Endodermal cell (in vitro differentiated cells): ENCODE measurements around the gene PHF21B. TPM values are rescaled to one million over a fixed set of nuclear protein-coding genes. Genes with fewer than 3 reads are reported as not detected.

Experiments
- DNase-seq: peaks from one replicate; pipeline ENCODE4 v3.0.0-alpha.2; 2017
- H3K27ac ChIP-seq: 2 replicates; pipeline ENCODE4 v1.5.1; 2013; ENCODE audit warnings: mild to moderate bottlenecking, low read depth, low read length, moderate library complexity
- H3K27me3 ChIP-seq: 2 replicates; pipeline ENCODE4 v1.6.1; 2013; ENCODE audit warnings: mild to moderate bottlenecking, low read length, moderate library complexity; ENCODE audit not compliant: insufficient read depth, control insufficient read depth, poor library complexity, severe bottlenecking
- H3K36me3 ChIP-seq: 2 replicates; pipeline ENCODE4 v1.7.0; 2013; ENCODE audit warnings: mild to moderate bottlenecking, low read length, moderate library complexity; ENCODE audit not compliant: control insufficient read depth, insufficient read depth
- H3K4me1 ChIP-seq: one replicate; pipeline ENCODE4 v1.7.0; 2013; ENCODE audit warnings: low read length; ENCODE audit not compliant: control insufficient read depth, insufficient read depth
- H3K4me3 ChIP-seq: 2 replicates; pipeline ENCODE4 v1.5.1; 2013; ENCODE audit warnings: mild to moderate bottlenecking, low read length, moderate library complexity
- H3K9ac ChIP-seq: 2 replicates; pipeline ENCODE4 v1.6.1; 2013; ENCODE audit warnings: mild to moderate bottlenecking, low read length, moderate library complexity; ENCODE audit not compliant: poor library complexity, severe bottlenecking; ENCODE audit errors: extremely low read depth
- H3K9me3 ChIP-seq: 2 replicates; pipeline ENCODE4 v1.6.1; 2013; ENCODE audit warnings: mild to moderate bottlenecking, low read length, moderate library complexity; ENCODE audit not compliant: control insufficient read depth
- H3K27ac Mint-ChIP-seq: 2 replicates; pipeline ENCODE4 v1.8.0; 2020; ENCODE audit warnings: mixed read lengths
- H3K27me3 Mint-ChIP-seq: 2 replicates; pipeline ENCODE4 v1.8.0; 2021; ENCODE audit warnings: mild to moderate bottlenecking, mixed read lengths; ENCODE audit not compliant: insufficient read depth
- H3K36me3 Mint-ChIP-seq: 2 replicates; pipeline ENCODE4 v1.8.0; 2020; ENCODE audit warnings: low read depth, mixed read lengths
- H3K4me1 Mint-ChIP-seq: 2 replicates; pipeline ENCODE4 v1.8.0; 2020; ENCODE audit warnings: mixed read lengths
- H3K4me3 Mint-ChIP-seq: 2 replicates; pipeline ENCODE4 v1.8.0; 2020; ENCODE audit warnings: mild to moderate bottlenecking, moderate library complexity, mixed read lengths
- H3K9me3 Mint-ChIP-seq: 2 replicates; pipeline ENCODE4 v1.8.0; 2020; ENCODE audit warnings: mild to moderate bottlenecking, mixed read lengths
- WGBS, 2 experiments: methylation state at CpG; one replicate each; pipeline versions ENCODE4 v1.1.5 to v1.1.7; 2013; ENCODE audit warnings: missing lambda C conversion rate in 2 of 2, mixed read lengths in 1 of 2; ENCODE audit not compliant: insufficient coverage in 1 of 2, insufficient read length in 1 of 2; 5-methylcytosine and 5-hydroxymethylcytosine counted together
- total RNA-seq, 2 donors: library from RNA; stranded (reverse); fragmentation: NEBNext Ultra II Directional in 1 of 2; extraction: Animal tissue kit (Norgen Biotek cat#: 25700) in 1 of 2; gene quantifications; 2 replicates in 1 of 2; 3 replicates in 1 of 2; pipeline ENCODE4 v1.2.1, GENCODE V29; 2021
- TF ChIP-seq, protein P1 (sequence below): fragments of 200-600 bp; sonication (generic); conservative IDR thresholded peaks from 2 replicates; pipeline ENCODE4 v1.5.0; 2021; ENCODE audit warnings: antibody characterized with exemption, mild to moderate bottlenecking

The PHF21B gene
- total RNA-seq, 2 donors from 2014 or later: 57.5 to 69.2 TPM

DNA sequence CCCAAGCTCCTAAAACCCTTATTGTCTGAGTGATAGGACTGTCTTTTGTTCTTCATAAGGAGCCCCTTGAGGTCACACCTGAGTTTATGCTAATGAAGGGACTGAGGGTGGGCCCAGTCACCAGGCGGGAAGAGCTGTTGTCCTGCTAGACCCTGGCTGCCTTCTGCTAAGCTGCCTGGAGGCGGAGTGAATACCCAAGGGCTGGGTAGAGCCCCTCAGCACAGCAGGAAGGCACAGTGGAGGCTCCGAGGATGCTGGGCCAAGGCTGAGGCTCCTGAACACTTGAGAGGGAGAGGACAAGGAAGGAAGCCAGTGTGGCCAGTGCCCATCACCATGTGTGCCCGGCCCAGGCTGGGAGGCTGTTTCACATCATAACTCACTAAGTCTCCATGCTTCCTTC is 4.8 kb upstream of the PHF21B start:
- peak; percentile 88 for DNase-seq
- no peaks in the 10 kb centered on the region for H3K9me3 ChIP-seq
- H3K4me3 ChIP-seq: no peak overlapping the region
- H3K9me3 Mint-ChIP-seq: no peaks in the 10 kb centered on the region
- H3K36me3 ChIP-seq: no peaks in the 10 kb centered on the region
- no peak overlapping the region for H3K4me3 Mint-ChIP-seq
- 55% methylated on average over 4 of the region's 4 CpGs; no CpG with 5 or more reads in 1 of the 2 experiments for WGBS, 2 experiments
- H3K27ac ChIP-seq: no peak overlapping the region
- H3K27me3 Mint-ChIP-seq: peaks cover 6% of the 10 kb centered on the region
- H3K9ac ChIP-seq: no peak overlapping the region
- no peaks in the 10 kb centered on the region for H3K36me3 Mint-ChIP-seq
- H3K27me3 ChIP-seq: no peaks in the 10 kb centered on the region
- TF ChIP-seq, protein P1, sequence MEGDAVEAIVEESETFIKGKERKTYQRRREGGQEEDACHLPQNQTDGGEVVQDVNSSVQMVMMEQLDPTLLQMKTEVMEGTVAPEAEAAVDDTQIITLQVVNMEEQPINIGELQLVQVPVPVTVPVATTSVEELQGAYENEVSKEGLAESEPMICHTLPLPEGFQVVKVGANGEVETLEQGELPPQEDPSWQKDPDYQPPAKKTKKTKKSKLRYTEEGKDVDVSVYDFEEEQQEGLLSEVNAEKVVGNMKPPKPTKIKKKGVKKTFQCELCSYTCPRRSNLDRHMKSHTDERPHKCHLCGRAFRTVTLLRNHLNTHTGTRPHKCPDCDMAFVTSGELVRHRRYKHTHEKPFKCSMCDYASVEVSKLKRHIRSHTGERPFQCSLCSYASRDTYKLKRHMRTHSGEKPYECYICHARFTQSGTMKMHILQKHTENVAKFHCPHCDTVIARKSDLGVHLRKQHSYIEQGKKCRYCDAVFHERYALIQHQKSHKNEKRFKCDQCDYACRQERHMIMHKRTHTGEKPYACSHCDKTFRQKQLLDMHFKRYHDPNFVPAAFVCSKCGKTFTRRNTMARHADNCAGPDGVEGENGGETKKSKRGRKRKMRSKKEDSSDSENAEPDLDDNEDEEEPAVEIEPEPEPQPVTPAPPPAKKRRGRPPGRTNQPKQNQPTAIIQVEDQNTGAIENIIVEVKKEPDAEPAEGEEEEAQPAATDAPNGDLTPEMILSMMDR: peak; percentile 72
- peaks cover 26% of the 10 kb centered on the region for H3K4me1 Mint-ChIP-seq
- H3K27ac Mint-ChIP-seq: peak overlapping the region; percentile 28
- peaks cover 2% of the 10 kb centered on the region for H3K4me1 ChIP-seq

GRCh38 chr22:45013138-45013537 is 3.3 kb upstream of the PHF21B start:
- TF ChIP-seq, protein P1: no peak
- Histone ChIP-seq H3K36me3 (no peaks in the 10 kb centered on the region), H3K9ac (no peak overlapping the region), H3K27ac (no peak overlapping the region), H3K27me3 (no peaks in the 10 kb centered on the region), H3K4me3 (no peak overlapping the region), H3K4me1 (peaks cover 2% of the 10 kb centered on the region), H3K9me3 (no peaks in the 10 kb centered on the region)
- Mint-ChIP-seq H3K36me3 (no peaks in the 10 kb centered on the region), H3K9me3 (no peaks in the 10 kb centered on the region), H3K4me3 (no peak overlapping the region), H3K4me1 (peaks cover 26% of the 10 kb centered on the region), H3K27ac (no peak overlapping the region), H3K27me3 (peaks cover 6% of the 10 kb centered on the region)
- 86 to 89% methylated on average over 1 to 5 of the region's 5 CpGs for WGBS, 2 experiments
- DNase-seq: no peak

GRCh38 chr22:45010532-45010900 is 711 bp upstream of the PHF21B start:
- peak overlapping the region; percentile 94 for H3K27ac Mint-ChIP-seq
- Histone ChIP-seq H3K27ac (peak overlapping the region; percentile 95), H3K27me3 (no peaks in the 10 kb centered on the region), H3K4me3 (peak overlapping the region; percentile 90), H3K9me3 (no peaks in the 10 kb centered on the region), H3K9ac (peak overlapping the region; percentile 83), H3K4me1 (peaks cover 2% of the 10 kb centered on the region), H3K36me3 (no peaks in the 10 kb centered on the region)
- peaks cover 3% of the 10 kb centered on the region for H3K27me3 Mint-ChIP-seq
- DNase-seq: peak; percentile 74
- peaks cover 38% of the 10 kb centered on the region for H3K4me1 Mint-ChIP-seq
- peak overlapping the region; percentile 74 for H3K4me3 Mint-ChIP-seq
- H3K36me3 Mint-ChIP-seq: no peaks in the 10 kb centered on the region
- 7 to 15% methylated on average over 11 to 17 of the region's 17 CpGs for WGBS, 2 experiments
- H3K9me3 Mint-ChIP-seq: no peaks in the 10 kb centered on the region
- TF ChIP-seq, protein P1: no peak
